Ishikawa (cell line): ENCODE results near the gene PDE4B.

Experiments
- CEBPB ChIP-seq: IDR thresholded peaks from 2 replicates; pipeline ENCODE4 v1.6.1; 2012
- CREB1 ChIP-seq: IDR thresholded peaks from 2 replicates; pipeline ENCODE4 v1.6.1; 2012; ENCODE audit warnings: low read depth
- EGR1 ChIP-seq: IDR thresholded peaks from 2 replicates; pipeline ENCODE4 v1.6.1; 2012
- EP300 ChIP-seq: IDR thresholded peaks from 2 replicates; pipeline ENCODE4 v1.6.1; 2012; ENCODE audit warnings: borderline replicate concordance
- FOXM1 ChIP-seq: IDR thresholded peaks from 2 replicates; pipeline ENCODE4 v1.6.1; 2012; ENCODE audit warnings: low read depth, borderline replicate concordance
- MAX ChIP-seq: IDR thresholded peaks from 2 replicates; pipeline ENCODE4 v1.6.1; 2012
- NFIC ChIP-seq: IDR thresholded peaks from 2 replicates; pipeline ENCODE4 v1.6.1; 2012
- RAD21 ChIP-seq: IDR thresholded peaks from 2 replicates; pipeline ENCODE4 v1.6.1; 2012; ENCODE audit warnings: low read depth
- TAF1 ChIP-seq: IDR thresholded peaks from 2 replicates; pipeline ENCODE4 v1.6.1; 2012; ENCODE audit warnings: low read depth, mild to moderate bottlenecking
- TCF12 ChIP-seq: IDR thresholded peaks from 2 replicates; pipeline ENCODE4 v1.6.1; 2012; ENCODE audit warnings: low read depth
- TEAD4 ChIP-seq: IDR thresholded peaks from 2 replicates; pipeline ENCODE4 v1.6.1; 2012
- YY1 ChIP-seq: IDR thresholded peaks from 2 replicates; pipeline ENCODE4 v1.6.1; 2012; ENCODE audit warnings: low read depth
- ZBTB7A ChIP-seq: IDR thresholded peaks from 2 replicates; pipeline ENCODE4 v1.6.1; 2012; ENCODE audit warnings: low read depth
- TF ChIP-seq, protein P1 (sequence below): IDR thresholded peaks from 2 replicates; pipeline ENCODE4 v1.6.1; 2012; ENCODE audit warnings: low read depth, mild to moderate bottlenecking
- TF ChIP-seq, protein P2 (sequence below): IDR thresholded peaks from 2 replicates; pipeline ENCODE4 v1.6.1; 2012

PDE4B gene

GRCh38 chr1:66413136-66413837, 620.6 kb downstream of the PDE4B start:
- TF ChIP-seq TAF1 (no peak), FOXM1 (no peak), MAX (no peak), TEAD4 (no peak), ZBTB7A (no peak), NFIC (no peak), YY1 (no peak), EGR1 (no peak), RAD21 (no peak), EP300 (no peak), CREB1 (no peak), TCF12 (no peak), CEBPB (no peak)
- TF ChIP-seq, protein P1, sequence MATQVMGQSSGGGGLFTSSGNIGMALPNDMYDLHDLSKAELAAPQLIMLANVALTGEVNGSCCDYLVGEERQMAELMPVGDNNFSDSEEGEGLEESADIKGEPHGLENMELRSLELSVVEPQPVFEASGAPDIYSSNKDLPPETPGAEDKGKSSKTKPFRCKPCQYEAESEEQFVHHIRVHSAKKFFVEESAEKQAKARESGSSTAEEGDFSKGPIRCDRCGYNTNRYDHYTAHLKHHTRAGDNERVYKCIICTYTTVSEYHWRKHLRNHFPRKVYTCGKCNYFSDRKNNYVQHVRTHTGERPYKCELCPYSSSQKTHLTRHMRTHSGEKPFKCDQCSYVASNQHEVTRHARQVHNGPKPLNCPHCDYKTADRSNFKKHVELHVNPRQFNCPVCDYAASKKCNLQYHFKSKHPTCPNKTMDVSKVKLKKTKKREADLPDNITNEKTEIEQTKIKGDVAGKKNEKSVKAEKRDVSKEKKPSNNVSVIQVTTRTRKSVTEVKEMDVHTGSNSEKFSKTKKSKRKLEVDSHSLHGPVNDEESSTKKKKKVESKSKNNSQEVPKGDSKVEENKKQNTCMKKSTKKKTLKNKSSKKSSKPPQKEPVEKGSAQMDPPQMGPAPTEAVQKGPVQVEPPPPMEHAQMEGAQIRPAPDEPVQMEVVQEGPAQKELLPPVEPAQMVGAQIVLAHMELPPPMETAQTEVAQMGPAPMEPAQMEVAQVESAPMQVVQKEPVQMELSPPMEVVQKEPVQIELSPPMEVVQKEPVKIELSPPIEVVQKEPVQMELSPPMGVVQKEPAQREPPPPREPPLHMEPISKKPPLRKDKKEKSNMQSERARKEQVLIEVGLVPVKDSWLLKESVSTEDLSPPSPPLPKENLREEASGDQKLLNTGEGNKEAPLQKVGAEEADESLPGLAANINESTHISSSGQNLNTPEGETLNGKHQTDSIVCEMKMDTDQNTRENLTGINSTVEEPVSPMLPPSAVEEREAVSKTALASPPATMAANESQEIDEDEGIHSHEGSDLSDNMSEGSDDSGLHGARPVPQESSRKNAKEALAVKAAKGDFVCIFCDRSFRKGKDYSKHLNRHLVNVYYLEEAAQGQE, result no peak
- TF ChIP-seq, protein P2, sequence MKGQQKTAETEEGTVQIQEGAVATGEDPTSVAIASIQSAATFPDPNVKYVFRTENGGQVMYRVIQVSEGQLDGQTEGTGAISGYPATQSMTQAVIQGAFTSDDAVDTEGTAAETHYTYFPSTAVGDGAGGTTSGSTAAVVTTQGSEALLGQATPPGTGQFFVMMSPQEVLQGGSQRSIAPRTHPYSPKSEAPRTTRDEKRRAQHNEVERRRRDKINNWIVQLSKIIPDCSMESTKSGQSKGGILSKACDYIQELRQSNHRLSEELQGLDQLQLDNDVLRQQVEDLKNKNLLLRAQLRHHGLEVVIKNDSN, result no peak

- TF ChIP-seq NFIC (no peak), TAF1 (no peak), YY1 (no peak), TCF12 (no peak), RAD21 (no peak), FOXM1 (no peak)
These were observed 621.1 kb downstream of the PDE4B start for GRCh38 chr1:66413838-66414175.

GRCh38 chr1:66415281-66415680, 622.6 kb downstream of the PDE4B start:
- TF ChIP-seq, protein P1, result no peak
- TF ChIP-seq RAD21 (no peak), CEBPB (no peak), TCF12 (no peak), EP300 (no peak), CREB1 (no peak), TAF1 (no peak), TEAD4 (no peak), FOXM1 (no peak), NFIC (no peak), EGR1 (no peak), MAX (no peak), YY1 (no peak), ZBTB7A (no peak)
- TF ChIP-seq, protein P2, result no peak

- TF ChIP-seq FOXM1 (no peak), EP300 (no peak), EGR1 (no peak), NFIC (no peak), CEBPB (no peak), MAX (no peak), TCF12 (no peak)
- TF ChIP-seq, protein P1, result no peak
These were observed 623.2 kb downstream of the PDE4B start for GRCh38 chr1:66415866-66416265.
